Measurements from ENCODE around the gene CFLAR.

- TF ChIP-seq CTCF (IDR thresholded peaks at IDR 0.05; ENCODE audit: insufficient read depth, low read length, poor library complexity, severe bottlenecking) (no peak), EZH2phosphoT487 (conservative IDR thresholded peaks at IDR 0.05; ENCODE audit: low read length) (no peak)
Measured at GRCh38 chr2:201127152-201127511, 11.2 kb downstream of the CFLAR start.
